Endothelial cell of umbilical vein (primary cell): ENCODE results near the gene MYH11. TPM values are rescaled to one million over a fixed set of nuclear protein-coding genes. Genes with fewer than 3 reads are reported as not detected.
"Not testable (repeated sequence)": the region's sequence is repeated elsewhere in the genome, so short reads cannot be mapped to it uniquely, and the experiment has no call there.

ENCODE experiments used
- BruUV-seq: library from RNA; stranded (reverse); fragments of 400-500 nt; replicated peaks from 2 replicates; lab custom pipeline; 2021; lab: Mats Ljungman, UMichigan
- CTCF ChIA-PET: fragments of 300-600, 350-600 bp; sonication (Branson Sonifier 250); formaldehyde crosslinking; loops from one replicate; lab custom pipeline; 2021; ENCODE audit warnings: antibody characterized with exemption, inconsistent platforms; lab: Charles Lee
- POLR2A ChIA-PET: fragments of 300-600, 350-600 bp; sonication (Branson Sonifier 250); formaldehyde crosslinking; loops from one replicate; lab custom pipeline; 2021; ENCODE audit warnings: antibody characterized with exemption, inconsistent platforms; lab: Charles Lee
- DNase-seq: peaks from one replicate; pipeline ENCODE4 v3.0.0-alpha.2; 2011; ENCODE audit warnings: low read depth, low spot score
- FAIRE-seq: peaks from 2 replicates; lab custom pipeline; 2011; peaks lifted over from hg19 to GRCh38; lab: Jason Lieb, UNC
- H2AFZ ChIP-seq: 2 replicates; pipeline ENCODE4 v1.6.0; 2012; ENCODE audit warnings: low read depth, low read length, control low read depth, inconsistent platforms
- H3K27ac ChIP-seq: 2 replicates; pipeline ENCODE4 v1.5.1; 2011; ENCODE audit warnings: low read depth, mild to moderate bottlenecking, control low read depth, low read length, moderate library complexity; ENCODE audit not compliant: insufficient read depth
- H3K27me3 ChIP-seq, 2 experiments: 2 replicates each; pipeline versions ENCODE4 v1.6.0 to v1.6.1; 2011; ENCODE audit warnings: low read length in 2 of 2, mixed read lengths in 1 of 2; ENCODE audit not compliant: control insufficient read depth in 2 of 2, insufficient read depth in 2 of 2
- H3K36me3 ChIP-seq, 2 experiments: 2 replicates in 1 of 2; 3 replicates in 1 of 2; pipeline ENCODE4 v1.5.1; 2011; ENCODE audit warnings: low read length in 2 of 2, mild to moderate bottlenecking in 1 of 2, moderate library complexity in 1 of 2; ENCODE audit not compliant: control insufficient read depth in 2 of 2, insufficient read depth in 2 of 2; ENCODE audit errors: extremely low read depth in 1 of 2
- H3K4me1 ChIP-seq: 3 replicates; pipeline ENCODE4 v1.5.1; 2011; ENCODE audit warnings: mild to moderate bottlenecking, low read length; ENCODE audit not compliant: control insufficient read depth, insufficient read depth; ENCODE audit errors: extremely low read depth
- H3K4me2 ChIP-seq: 2 replicates; pipeline ENCODE4 v1.6.1; 2011; ENCODE audit warnings: low read length, control low read depth, mixed read lengths; ENCODE audit not compliant: insufficient read depth
- H3K4me3 ChIP-seq, 3 experiments: fragments of 200-600 bp in 1 of 3; sonication (generic), shearing (Covaris generic) in 1 of 3; replicated peaks in 1 of 3; 2 replicates each; pipeline ENCODE4 v1.5.1; 2011 to 2016; ENCODE audit warnings: control low read depth in 3 of 3, low read length in 3 of 3, mild to moderate bottlenecking in 2 of 3, inconsistent platforms in 1 of 3, low read depth in 1 of 3, moderate library complexity in 1 of 3; ENCODE audit not compliant: insufficient read depth in 1 of 3
- H3K79me2 ChIP-seq: 2 replicates; pipeline ENCODE4 v1.6.0; 2012; ENCODE audit warnings: low read length, inconsistent platforms; ENCODE audit not compliant: control insufficient read depth, insufficient read depth
- H3K9ac ChIP-seq: replicated peaks from 2 replicates; pipeline ENCODE3; 2011; ENCODE audit warnings: low read length, control low read depth; ENCODE audit not compliant: insufficient read depth; ENCODE audit errors: extremely low read depth
- H3K9me1 ChIP-seq: replicated peaks from 3 replicates; pipeline ENCODE4 v1.6.0; 2011; ENCODE audit warnings: mild to moderate bottlenecking, low read length; ENCODE audit not compliant: control insufficient read depth, insufficient read depth; ENCODE audit errors: extremely low read depth
- H3K9me3 ChIP-seq: replicated peaks from 2 replicates; pipeline ENCODE4 v1.5.1; 2012; ENCODE audit warnings: low read length, inconsistent platforms; ENCODE audit not compliant: control insufficient read depth, insufficient read depth
- H4K20me1 ChIP-seq: replicated peaks from 2 replicates; pipeline ENCODE3; 2011; ENCODE audit warnings: mild to moderate bottlenecking, low read length; ENCODE audit not compliant: control insufficient read depth, insufficient read depth; ENCODE audit errors: extremely low read depth
- FOS ChIP-seq: IDR thresholded peaks from 2 replicates; pipeline ENCODE4 v1.6.1; 2011; ENCODE audit warnings: mild to moderate bottlenecking, low read length, moderate library complexity, borderline replicate concordance; ENCODE audit not compliant: insufficient read depth
- JUN ChIP-seq: IDR thresholded peaks from 2 replicates; pipeline ENCODE4 v1.6.1; 2011; ENCODE audit warnings: borderline replicate concordance, low read depth; ENCODE audit not compliant: insufficient read length, insufficient read depth
- POLR2A ChIP-seq: IDR thresholded peaks from 2 replicates; pipeline ENCODE4 v1.6.1; 2012; ENCODE audit warnings: low read depth, mild to moderate bottlenecking, control low read depth, low read length
- POLR2AphosphoS5 ChIP-seq: IDR thresholded peaks from 2 replicates; pipeline ENCODE4 v1.6.1; 2012; ENCODE audit warnings: low read depth, mild to moderate bottlenecking, control low read depth, low read length, moderate library complexity; ENCODE audit not compliant: insufficient read depth
- dilution Hi-C: fragments of 300-500 bp; cut with MboI; formaldehyde crosslinking; loops from one replicate; pipeline ENCODE4 v1.15.0; 2019; ENCODE audit warnings: low sequenced_read_pairs; ENCODE audit not compliant: extremely low pct_ligation_motif_present
- intact Hi-C: fragments of 100-400 bp; cut with micrococcal nuclease; formaldehyde crosslinking; loops from one replicate; pipeline ENCODE4 v1.10.0; 2022
- polyA plus RNA-seq, 4 experiments: library from polyadenylated mRNA; depleted of rRNA in 3 of 4; stranded (reverse) in 3 of 4; unstranded in 1 of 4; fragments of >200 nt; gene quantifications; 2 replicates each; pipeline versions ENCODE4 v1.2.1 to v1.2.3, GENCODE V29; 2011 to 2012; ENCODE audit warnings: missing spikeins in 1 of 4
- total RNA-seq: library from RNA; stranded (reverse); gene quantifications from 2 replicates; pipeline ENCODE4 v1.2.3, GENCODE V29; 2021
- TF ChIP-seq, protein P1 (sequence below), 2 donors: IDR thresholded peaks; 1 replicate in 1 of 2; 2 replicates in 1 of 2; pipeline ENCODE4 v1.5.1; 2011; ENCODE audit warnings: low read length in 2 of 2, mild to moderate bottlenecking in 2 of 2, moderate library complexity in 2 of 2, control low read depth in 1 of 2, inconsistent platforms in 1 of 2, low read depth in 1 of 2; ENCODE audit not compliant: insufficient read depth in 1 of 2; ENCODE audit errors: extremely low read depth in 1 of 2

The MYH11 gene
- total and polyA plus RNA-seq, 2 donors (not counting 3 experiments of a cell fraction or from before 2014, with no cell fraction given), result not detected

DNA sequence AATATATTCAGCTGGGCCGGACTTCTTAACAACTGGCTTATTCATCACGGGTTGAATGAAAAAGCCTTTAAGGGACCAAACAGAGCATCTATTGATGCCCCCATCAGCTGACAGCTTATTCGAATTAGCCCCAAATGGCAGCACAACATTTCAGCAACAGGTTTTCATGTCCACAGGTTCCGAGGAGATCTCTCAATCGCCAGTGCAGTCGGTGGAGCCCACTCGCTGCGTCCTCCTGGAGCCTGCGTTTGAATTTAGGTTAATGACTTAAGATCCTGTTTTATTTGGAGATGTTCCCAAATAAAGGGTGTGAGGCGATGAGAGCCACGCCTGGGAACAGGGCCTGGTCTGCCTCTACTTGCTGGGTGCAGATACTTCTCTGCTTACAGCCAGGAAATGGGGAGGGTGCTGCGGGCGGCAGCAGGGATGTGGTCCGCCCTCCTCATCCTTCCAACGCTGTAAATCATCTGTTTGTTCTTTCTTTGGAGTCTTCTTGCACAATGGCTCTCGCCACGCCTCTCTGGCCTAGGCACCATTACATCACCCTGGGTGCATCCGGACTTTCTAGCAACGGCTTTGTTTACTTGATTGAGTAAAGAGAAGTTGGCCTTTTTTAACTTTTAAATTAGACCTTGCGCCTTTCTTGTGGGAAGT is 184.2 kb downstream of the MYH11 start:
- Histone ChIP-seq H3K9ac (peak overlapping the region; percentile 86), H3K4me3 (peak overlapping the region in 1 of 3 experiments; percentile 26), H3K27me3 (no peaks in the 10 kb centered on the region), H3K4me2 (peak overlapping the region; percentile 85), H4K20me1 (no peaks in the 10 kb centered on the region), H3K9me3 (no peaks in the 10 kb centered on the region), H3K27ac (peak overlapping the region; percentile 99), H3K9me1 (no peaks in the 10 kb centered on the region), H2AFZ (peak overlapping the region; percentile 2), H3K36me3 (peaks cover 9 to 10% of the 10 kb centered on the region in 2 experiments), H3K4me1 (peaks cover 21% of the 10 kb centered on the region), H3K79me2 (peaks cover 25% of the 10 kb centered on the region)
- dilution Hi-C loops (no loop called here), intact Hi-C loops (loop anchor here (1.0 kb wide), 2 partner anchors 22 to 29 kb away; partner anchors contain the start of genes MARF1 and NDE1)
- BruUV-seq, result TSS peak; percentile 95
- ChIA-PET CTCF (interaction anchor here (1.2 to 4.3 kb wide), 2 partner anchors 9 to 20 kb away, joined by 6 to 20 read pairs; no protein-coding TSS in a partner anchor), POLR2A (interaction anchor here (0.6 kb wide), 1 partner anchor 30 kb away, joined by 3 read pairs; the partner anchor contains the start of gene MARF1)
- DNase-seq, result peak; percentile 99
- TF ChIP-seq, protein P1, sequence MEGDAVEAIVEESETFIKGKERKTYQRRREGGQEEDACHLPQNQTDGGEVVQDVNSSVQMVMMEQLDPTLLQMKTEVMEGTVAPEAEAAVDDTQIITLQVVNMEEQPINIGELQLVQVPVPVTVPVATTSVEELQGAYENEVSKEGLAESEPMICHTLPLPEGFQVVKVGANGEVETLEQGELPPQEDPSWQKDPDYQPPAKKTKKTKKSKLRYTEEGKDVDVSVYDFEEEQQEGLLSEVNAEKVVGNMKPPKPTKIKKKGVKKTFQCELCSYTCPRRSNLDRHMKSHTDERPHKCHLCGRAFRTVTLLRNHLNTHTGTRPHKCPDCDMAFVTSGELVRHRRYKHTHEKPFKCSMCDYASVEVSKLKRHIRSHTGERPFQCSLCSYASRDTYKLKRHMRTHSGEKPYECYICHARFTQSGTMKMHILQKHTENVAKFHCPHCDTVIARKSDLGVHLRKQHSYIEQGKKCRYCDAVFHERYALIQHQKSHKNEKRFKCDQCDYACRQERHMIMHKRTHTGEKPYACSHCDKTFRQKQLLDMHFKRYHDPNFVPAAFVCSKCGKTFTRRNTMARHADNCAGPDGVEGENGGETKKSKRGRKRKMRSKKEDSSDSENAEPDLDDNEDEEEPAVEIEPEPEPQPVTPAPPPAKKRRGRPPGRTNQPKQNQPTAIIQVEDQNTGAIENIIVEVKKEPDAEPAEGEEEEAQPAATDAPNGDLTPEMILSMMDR (IDR thresholded peaks at IDR 0.05; ENCODE audit: extremely low read depth in 1 of 2, insufficient read depth in 1 of 2, low read depth in 1 of 2, low read length in 2 of 2), result no peak
- TF ChIP-seq FOS (no peak), POLR2AphosphoS5 (peak; percentile 80), POLR2A (peak; percentile 77), JUN (peak; percentile 73)
- FAIRE-seq, result peak; percentile 99

DNA sequence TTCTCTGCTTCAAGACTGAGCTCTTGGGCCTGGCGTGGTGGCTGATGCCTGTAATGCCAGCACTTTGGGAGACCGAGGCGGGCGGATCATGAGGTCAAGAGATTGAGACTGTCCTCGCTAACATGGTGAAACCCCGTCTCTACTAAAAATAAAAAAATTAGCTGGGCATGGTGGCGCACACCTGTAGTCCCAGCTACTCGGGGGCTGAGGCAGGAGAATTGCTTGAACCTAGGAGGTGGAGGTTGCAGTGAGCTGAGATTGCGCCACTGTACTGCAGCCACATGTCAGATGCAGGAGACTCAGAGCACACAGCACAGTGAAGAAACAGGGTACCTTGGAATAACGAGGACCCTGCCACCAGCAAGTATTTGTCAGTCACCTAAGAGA is 184.7 kb downstream of the MYH11 start:
- H3K9me3 ChIP-seq, POLR2A ChIA-PET, BruUV-seq, DNase-seq, dilution Hi-C loops, H4K20me1 ChIP-seq, FAIRE-seq, H3K9me1 ChIP-seq, H2AFZ ChIP-seq, H3K4me3 ChIP-seq, H3K27me3 ChIP-seq: not testable (repeated sequence)
- Histone ChIP-seq H3K79me2 (peaks cover 25% of the 10 kb centered on the region), H3K4me2 (peak overlapping the region; percentile 85), H3K4me1 (peaks cover 21% of the 10 kb centered on the region), H3K36me3 (peaks cover 10 to 12% of the 10 kb centered on the region in 2 experiments), H3K27ac (peak overlapping the region; percentile 99), H3K9ac (peak overlapping the region; percentile 86)
- CTCF ChIA-PET, result interaction anchor here (1.2 to 4.3 kb wide), 2 partner anchors 10 to 19 kb away, joined by 6 to 20 read pairs; no protein-coding TSS in a partner anchor
- intact Hi-C loops, result loop anchor here (1.0 kb wide), 2 partner anchors 22 to 29 kb away; partner anchors contain the start of genes MARF1 and NDE1
